ENCODE measurements around the gene SLC35E1.

Gene SLC35E1

DNA sequence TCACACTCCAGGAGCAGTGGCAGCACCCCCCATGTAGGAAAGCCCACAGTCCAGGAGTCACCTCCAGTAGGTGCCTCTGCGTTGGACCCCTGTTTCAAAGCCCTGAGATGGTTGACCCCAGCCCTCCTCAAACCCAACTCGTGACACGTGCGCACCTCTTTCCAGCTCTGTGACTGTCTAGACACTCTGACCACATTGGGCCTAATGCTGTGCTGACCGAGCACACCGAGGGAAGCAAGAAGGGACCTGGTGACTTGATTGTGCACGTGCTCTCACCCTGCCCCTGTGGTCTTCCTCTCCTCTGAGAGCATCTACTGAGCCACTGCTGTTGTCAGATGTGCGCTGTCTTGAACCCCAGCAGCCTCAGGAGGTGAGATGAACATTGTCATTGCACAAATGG is 22.9 kb upstream of the SLC35E1 start:
- no peak for DNase-seq

GRCh38 chr19:16594681-16595091 is 22.5 kb upstream of the SLC35E1 start:
- no peak for DNase-seq

GRCh38 chr19:16594131-16594586 is 21.9 kb upstream of the SLC35E1 start:
- peak; percentile 87 for DNase-seq

DNA sequence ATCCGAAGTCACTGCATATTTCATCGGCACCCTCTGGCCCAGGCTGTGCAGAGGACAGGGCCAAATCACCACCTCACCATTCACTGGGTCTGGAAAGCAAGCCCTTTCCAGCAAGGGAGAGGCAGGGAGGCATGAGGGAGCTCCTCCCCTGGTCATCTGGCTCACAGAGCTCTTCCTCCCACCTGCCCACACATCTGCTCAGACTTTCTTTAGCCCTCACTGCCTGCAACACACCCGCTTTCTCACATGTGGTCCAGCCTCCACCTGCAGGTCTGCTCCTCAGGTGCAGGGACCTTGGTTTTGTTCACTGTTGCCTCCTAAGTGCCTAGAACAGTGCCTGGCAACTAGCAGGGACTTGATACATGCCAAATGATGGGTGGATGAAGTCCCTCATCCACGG is 21.0 kb upstream of the SLC35E1 start:
- DNase-seq, result no peak

DNA sequence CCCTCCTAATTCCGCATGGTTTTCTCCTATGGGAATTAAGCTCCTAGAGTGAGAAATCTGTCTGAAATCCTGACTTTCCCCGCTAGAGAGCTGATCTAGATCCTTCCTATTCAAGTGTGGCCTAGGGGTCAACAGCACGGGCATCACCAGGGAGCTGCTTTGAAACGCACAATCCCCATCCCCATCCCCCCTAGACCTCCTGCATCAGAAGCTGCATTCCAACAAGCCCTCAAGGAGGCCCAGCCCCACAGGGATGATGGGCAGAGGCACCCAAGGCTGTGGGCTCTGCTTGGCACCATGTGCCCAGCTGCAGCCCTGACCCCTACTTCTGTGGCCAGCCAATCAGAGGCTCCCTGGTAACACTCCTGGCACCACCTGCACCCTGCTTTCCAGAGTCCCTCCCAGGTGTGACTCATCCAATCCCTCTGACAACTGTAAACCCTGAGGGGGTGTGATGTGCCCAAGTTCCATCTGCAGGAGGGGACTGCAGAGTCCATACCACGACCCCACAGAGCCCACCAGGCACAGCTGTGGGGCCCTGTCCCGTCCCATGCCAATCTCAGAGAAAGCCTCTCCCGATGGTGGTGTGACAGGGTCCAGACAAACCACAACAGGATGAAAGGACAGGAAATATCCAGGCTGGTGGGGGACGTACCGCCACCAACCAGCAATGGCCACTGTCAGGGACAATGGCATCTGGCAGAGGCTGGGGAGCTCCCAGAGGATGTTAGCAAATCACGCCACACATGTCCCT is 19.8 kb upstream of the SLC35E1 start:
- DNase-seq, result no peak

- DNase-seq, result no peak
These were observed 18.9 kb upstream of the SLC35E1 start for GRCh38 chr19:16590876-16591802.

DNA sequence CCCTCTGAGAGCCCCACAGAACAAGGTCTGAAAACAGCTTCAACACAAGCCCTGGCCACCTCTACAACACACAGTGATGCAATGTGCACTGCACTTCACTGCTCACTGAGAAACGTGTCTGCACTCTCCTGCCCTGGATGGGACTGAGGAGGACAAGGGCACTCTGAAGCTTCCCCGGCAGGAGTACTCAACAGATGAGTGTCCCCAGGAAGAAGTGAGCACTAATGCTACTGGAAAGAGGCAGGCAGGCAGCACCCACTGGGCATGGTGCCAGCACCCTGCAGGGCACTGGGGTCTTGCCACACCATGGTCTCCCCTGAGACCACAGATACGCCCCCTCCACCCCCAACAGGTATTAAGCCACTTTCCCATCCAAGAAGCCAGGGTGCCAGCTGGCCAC is 17.7 kb upstream of the SLC35E1 start:
- no peak for DNase-seq

- no peak for DNase-seq
These were observed 16.8 kb upstream of the SLC35E1 start for GRCh38 chr19:16588824-16589577.

GRCh38 chr19:16587833-16588823 is 15.9 kb upstream of the SLC35E1 start:
- peak; percentile 91 for DNase-seq

GRCh38 chr19:16586991-16587832 is 15.0 kb upstream of the SLC35E1 start:
- no peak for DNase-seq

- DNase-seq, result no peak
These were observed 14.3 kb upstream of the SLC35E1 start for GRCh38 chr19:16586477-16586871.

GRCh38 chr19:16585808-16586476 is 13.7 kb upstream of the SLC35E1 start:
- DNase-seq, result no peak

GRCh38 chr19:16585094-16585801 is 13.0 kb upstream of the SLC35E1 start:
- DNase-seq, result no peak

- DNase-seq, result peak; percentile 93
These were observed 12.3 kb upstream of the SLC35E1 start for GRCh38 chr19:16584248-16585093.

GRCh38 chr19:16582486-16583261 is 10.5 kb upstream of the SLC35E1 start:
- no peak for DNase-seq

DNA sequence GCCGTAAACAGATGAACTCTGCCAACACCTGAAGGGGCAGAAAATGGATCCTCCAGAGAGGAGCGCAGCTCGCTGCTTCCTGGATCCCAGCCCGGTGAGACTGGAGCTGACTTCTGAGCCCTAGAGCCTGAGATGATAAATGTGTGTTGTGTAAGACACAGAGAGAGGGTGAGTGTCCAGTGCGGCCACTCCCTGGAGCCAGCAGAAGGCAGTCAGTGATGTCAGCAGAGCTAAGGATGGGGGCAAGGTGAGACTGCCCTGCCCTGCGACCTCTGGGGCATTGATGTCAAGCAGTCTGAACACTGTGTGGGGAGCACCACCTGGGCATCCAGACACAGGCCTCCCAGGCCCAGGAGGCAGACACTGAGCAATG is 9.7 kb upstream of the SLC35E1 start:
- DNase-seq, result no peak

GRCh38 chr19:16581145-16581970 is 9.1 kb upstream of the SLC35E1 start:
- no peak for DNase-seq
